GM12878 (cell line): ENCODE results near the gene TMC6. TPM values are rescaled to one million over a fixed set of nuclear protein-coding genes. Genes with fewer than 3 reads are reported as not detected.

Experiments
- ATAC-seq: fragments of 200-7000 bp; cut with Tn5 transposase; 3 replicates; pipeline ENCODE4 v1.9.1; 2020; ENCODE audit warnings: mild to moderate bottlenecking, moderate library complexity
- BruUV-seq: library from RNA; stranded (reverse); fragments of 400-500 nt; replicated peaks from 2 replicates; lab custom pipeline; 2021; lab: Mats Ljungman, UMichigan
- CTCF ChIA-PET: fragments of 300-600 bp; sonication (Branson Sonifier 250); formaldehyde crosslinking; extraction: SDS; loops from one replicate; lab custom pipeline; 2021; ENCODE audit warnings: inconsistent platforms; lab: Yijun Ruan, JAX
- POLR2A ChIA-PET: fragments of 350-600 bp; formaldehyde crosslinking; extraction: SDS; loops from one replicate; lab custom pipeline; 2021; ENCODE audit warnings: inconsistent platforms; lab: Charles Lee
- RAD21 ChIA-PET: fragments of 300-600 bp; sonication (Branson Sonifier 250); formaldehyde crosslinking; loops from one replicate; lab custom pipeline; 2023; ENCODE audit warnings: antibody characterized with exemption; ENCODE audit not compliant: unreplicated experiment; lab: Charles Lee
- SMC1A ChIA-PET: fragments of 300-600 bp; sonication (Branson Sonifier 250); formaldehyde crosslinking; loops from one replicate; lab custom pipeline; 2023; ENCODE audit not compliant: unreplicated experiment, uncharacterized antibody; lab: Charles Lee
- DNase-seq: peaks from one replicate; pipeline ENCODE4 v3.0.0-alpha.2; 2011; ENCODE audit warnings: low read depth, low spot score
- FAIRE-seq: peaks from 3 replicates; lab custom pipeline; 2011; peaks lifted over from hg19 to GRCh38; lab: Jason Lieb, UNC
- H2AFZ ChIP-seq: 2 replicates; pipeline ENCODE4 v1.6.0; 2011; ENCODE audit warnings: low read depth, low read length, control low read depth; ENCODE audit not compliant: control insufficient read depth
- H3K27ac ChIP-seq: 2 replicates; pipeline ENCODE4 v1.5.1; 2011; ENCODE audit warnings: control low read depth; ENCODE audit not compliant: control insufficient read depth, insufficient read depth
- H3K27me3 ChIP-seq, 2 experiments: replicated peaks in 1 of 2; 2 replicates each; pipeline versions ENCODE4 v1.6.0 to v1.6.1; 2011; ENCODE audit warnings: low read length in 1 of 2; ENCODE audit not compliant: control insufficient read depth in 2 of 2, insufficient read depth in 2 of 2
- H3K36me3 ChIP-seq, 2 experiments: 2 replicates each; pipeline ENCODE4 v1.5.1; 2011; ENCODE audit warnings: low read length in 1 of 2; ENCODE audit not compliant: control insufficient read depth in 2 of 2, insufficient read depth in 2 of 2
- H3K4me1 ChIP-seq: 2 replicates; pipeline ENCODE4 v1.6.1; 2011; ENCODE audit warnings: mild to moderate bottlenecking, low read length, moderate library complexity, mixed read lengths; ENCODE audit not compliant: control insufficient read depth, insufficient read depth
- H3K4me2 ChIP-seq: 2 replicates; pipeline ENCODE4 v1.6.0; 2011; ENCODE audit warnings: control low read depth; ENCODE audit not compliant: control insufficient read depth, insufficient read depth
- H3K4me3 ChIP-seq: fragments of 200-600 bp; sonication (generic); 2 replicates; pipeline ENCODE4 v1.5.1; 2016
- H3K79me2 ChIP-seq: 2 replicates; pipeline ENCODE4 v1.6.0; 2011; ENCODE audit warnings: low read length; ENCODE audit not compliant: control insufficient read depth, insufficient read depth
- H3K9ac ChIP-seq: 2 replicates; pipeline ENCODE4 v1.8.0; 2011; ENCODE audit warnings: low read length, control low read depth, mixed read lengths; ENCODE audit not compliant: control insufficient read depth, insufficient read depth
- H3K9me3 ChIP-seq: replicated peaks from 3 replicates; pipeline ENCODE4 v1.5.1; 2011; ENCODE audit warnings: mild to moderate bottlenecking, low read length; ENCODE audit not compliant: control insufficient read depth, insufficient read depth
- H4K20me1 ChIP-seq: 2 replicates; pipeline ENCODE4 v1.6.0; 2011; ENCODE audit not compliant: control insufficient read depth, insufficient read depth
- BACH1 ChIP-seq: fragments of 450-650 bp; IDR thresholded peaks from 2 replicates; pipeline ENCODE4 v1.6.1; 2017; ENCODE audit warnings: mild to moderate bottlenecking, borderline replicate concordance
- CHD1 ChIP-seq: IDR thresholded peaks from 2 replicates; pipeline ENCODE4 v1.6.1; 2012; ENCODE audit warnings: low read depth, low read length, improper control_type of control experiment
- EGR1 ChIP-seq, 2 experiments: IDR thresholded peaks; 1 replicate in 1 of 2; 2 replicates in 1 of 2; pipeline ENCODE4 v1.6.1; 2011 to 2012; ENCODE audit warnings: low read depth in 2 of 2, low read length in 2 of 2, borderline replicate concordance in 1 of 2, mild to moderate bottlenecking in 1 of 2, moderate library complexity in 1 of 2
- ESRRA ChIP-seq: IDR thresholded peaks from 2 replicates; pipeline ENCODE4 v1.6.1; 2012; ENCODE audit warnings: mild to moderate bottlenecking, low read length, improper control_type of control experiment
- FOS ChIP-seq: IDR thresholded peaks from 3 replicates; pipeline ENCODE4 v1.6.1; 2011; ENCODE audit warnings: borderline replicate concordance; ENCODE audit not compliant: insufficient read length; ENCODE audit errors: extremely low read depth
- MLLT1 ChIP-seq: fragments of 450-650 bp; IDR thresholded peaks from 2 replicates; pipeline ENCODE4 v1.6.1; 2016; ENCODE audit warnings: mild to moderate bottlenecking
- MYB ChIP-seq: fragments of 150-350 bp; IDR thresholded peaks from 2 replicates; pipeline ENCODE4 v1.6.1; 2014; ENCODE audit warnings: mild to moderate bottlenecking, low read depth, low read length, borderline replicate concordance
- NFYB ChIP-seq: IDR thresholded peaks from 2 replicates; pipeline ENCODE4 v1.6.1; 2011; ENCODE audit warnings: low read depth, mild to moderate bottlenecking, low read length, improper control_type of control experiment, moderate library complexity; ENCODE audit not compliant: insufficient read depth
- PBX3 ChIP-seq: IDR thresholded peaks from 2 replicates; pipeline ENCODE4 v1.6.1; 2011; ENCODE audit warnings: mild to moderate bottlenecking, low read depth, low read length, moderate library complexity; ENCODE audit not compliant: insufficient replicate concordance
- POLR2AphosphoS5 ChIP-seq: IDR thresholded peaks from 2 replicates; pipeline ENCODE4 v1.6.1; 2011; ENCODE audit warnings: mild to moderate bottlenecking, low read length, inconsistent platforms
- RELA ChIP-seq: fragments of 450-650 bp; IDR thresholded peaks from 2 replicates; pipeline ENCODE4 v1.8.0; 2014; ENCODE audit warnings: borderline replicate concordance; ENCODE audit not compliant: partially characterized antibody
- RUNX3 ChIP-seq: IDR thresholded peaks from 2 replicates; pipeline ENCODE4 v1.6.1; 2012; ENCODE audit warnings: low read length, inconsistent platforms
- SIX5 ChIP-seq: IDR thresholded peaks from 2 replicates; pipeline ENCODE4 v1.6.1; 2011; ENCODE audit warnings: mild to moderate bottlenecking, low read depth, low read length, moderate library complexity; ENCODE audit not compliant: severe bottlenecking
- SRF ChIP-seq, 2 experiments: IDR thresholded peaks; 2 replicates each; pipeline ENCODE4 v1.6.1; 2011; ENCODE audit warnings: low read depth in 2 of 2, low read length in 2 of 2, mild to moderate bottlenecking in 1 of 2, moderate library complexity in 1 of 2
- STAT1 ChIP-seq: fragments of 450-650 bp; conservative IDR thresholded peaks from 2 replicates; pipeline ENCODE4 v1.6.1; 2014; ENCODE audit warnings: antibody characterized with exemption, mild to moderate bottlenecking
- TCF3 ChIP-seq: IDR thresholded peaks from 2 replicates; pipeline ENCODE4 v1.6.1; 2012; ENCODE audit warnings: low read depth, mild to moderate bottlenecking, low read length, borderline replicate concordance; ENCODE audit not compliant: insufficient read depth
- TCF7 ChIP-seq: IDR thresholded peaks from 2 replicates; pipeline ENCODE4 v1.6.1; 2014; ENCODE audit warnings: antibody characterized with exemption, borderline replicate concordance
- ZNF207 ChIP-seq: fragments of 450-650 bp; IDR thresholded peaks from 2 replicates; pipeline ENCODE4 v1.6.1; 2014; ENCODE audit warnings: antibody characterized with exemption, mild to moderate bottlenecking, borderline replicate concordance
- WGBS: methylation state at CpG from one replicate; pipeline ENCODE4 v1.1.6; 2016; ENCODE audit warnings: low lambda C conversion rate; ENCODE audit not compliant: insufficient replicate concordance, insufficient coverage; ENCODE audit errors: missing lambda C conversion rate; 5-methylcytosine and 5-hydroxymethylcytosine counted together
- in situ Hi-C: fragments of 300-500 bp; cut with MboI; formaldehyde crosslinking; loops from 9 replicates; pipeline ENCODE4 v1.14.3; 2018; ENCODE audit warnings: mixed read lengths
- intact Hi-C: fragments of 100-400 bp; cut with micrococcal nuclease; formaldehyde crosslinking; loops from one replicate; pipeline ENCODE4 v1.14.2; 2022; ENCODE audit not compliant: unreplicated experiment
- polyA plus RNA-seq, 11 experiments: library from polyadenylated mRNA; depleted of rRNA in 4 of 11; unstranded in 6 of 11; stranded (reverse) in 5 of 11; fragments of >200 nt; fragmentation: Nextera tagmentation in 4 of 11; fragmentation: Illumina TruSeq in 1 of 11; extraction: Ambion mirVana in 4 of 11; extraction: Trizol in 1 of 11; gene quantifications; 1 replicate in 1 of 11; 2 replicates in 10 of 11; pipeline versions ENCODE4 v1.2.1 to v1.2.3, GENCODE V29; 2011 to 2016; ENCODE audit warnings: inconsistent platforms in 2 of 11, missing spikeins in 2 of 11, low read depth in 1 of 11
- total RNA-seq, 4 experiments: library from RNA; depleted of rRNA in 3 of 4; stranded (reverse); fragments of >200 nt in 3 of 4; fragmentation: Illumina TruSeq in 1 of 4; extraction: Trizol in 1 of 4; gene quantifications; 2 replicates each; pipeline versions ENCODE4 v1.2.1 to v1.2.3, GENCODE V29; 2013 to 2021
- TF ChIP-seq, protein P1 (sequence below): fragments of 450-650 bp; IDR thresholded peaks from 2 replicates; pipeline ENCODE4 v1.6.1; 2017; ENCODE audit warnings: borderline replicate concordance

The TMC6 gene
- total and polyA plus RNA-seq, 10 of the 15 experiments (the other 5 are each of a cell fraction or from before 2014, with no cell fraction given), result 1.9 to 232 (median 60.6) TPM

GRCh38 chr17:78088529-78088928, 40.0 kb downstream of the TMC6 start:
- ChIA-PET RAD21 (interaction anchor here (0.7 to 1.2 kb wide), 3 partner anchors 68 to 167 kb away, joined by 3 to 4 read pairs (median 3); no protein-coding TSS in a partner anchor), POLR2A (interaction anchor here (0.6 kb wide), 2 partner anchors 31 to 309 kb away, joined by 5 to 6 read pairs; no protein-coding TSS in a partner anchor), SMC1A (interaction anchor here (0.6 to 9.6 kb wide), 4 partner anchors 47 to 163 kb away, joined by 4 to 94 read pairs (median 8); no protein-coding TSS in a partner anchor), CTCF (interaction anchor here (0.8 to 3.8 kb wide), 4 partner anchors 18 to 162 kb away, joined by 3 to 28 read pairs (median 7); no protein-coding TSS in a partner anchor)
- no peak overlapping the region for H3K9ac ChIP-seq
- no peak for FAIRE-seq
- DNase-seq, result no peak
- no peak for ATAC-seq
- H3K9me3 ChIP-seq, result no peaks in the 10 kb centered on the region
- TF ChIP-seq MYB, result no peak
- no peak for TF ChIP-seq EGR1 (IDR thresholded peaks at IDR 0.05; ENCODE audit: borderline replicate concordance in 1 of 2, low read depth in 2 of 2, low read length in 2 of 2)
- TF ChIP-seq PBX3, result no peak
- TF ChIP-seq MLLT1, result no peak
- no peak for TF ChIP-seq POLR2AphosphoS5
- TF ChIP-seq ESRRA, result no peak
- no peak for TF ChIP-seq FOS
- no peak for TF ChIP-seq SIX5
- no peak for TF ChIP-seq CHD1
- no peak for TF ChIP-seq NFYB
- no peak for TF ChIP-seq ZNF207
- TF ChIP-seq TCF3, result no peak
- no peak for TF ChIP-seq STAT1
- no peak for TF ChIP-seq RELA
- no peak for TF ChIP-seq SRF (IDR thresholded peaks at IDR 0.05; ENCODE audit: low read depth in 2 of 2, low read length in 2 of 2)
- no peak for TF ChIP-seq BACH1
- TF ChIP-seq, protein P1, sequence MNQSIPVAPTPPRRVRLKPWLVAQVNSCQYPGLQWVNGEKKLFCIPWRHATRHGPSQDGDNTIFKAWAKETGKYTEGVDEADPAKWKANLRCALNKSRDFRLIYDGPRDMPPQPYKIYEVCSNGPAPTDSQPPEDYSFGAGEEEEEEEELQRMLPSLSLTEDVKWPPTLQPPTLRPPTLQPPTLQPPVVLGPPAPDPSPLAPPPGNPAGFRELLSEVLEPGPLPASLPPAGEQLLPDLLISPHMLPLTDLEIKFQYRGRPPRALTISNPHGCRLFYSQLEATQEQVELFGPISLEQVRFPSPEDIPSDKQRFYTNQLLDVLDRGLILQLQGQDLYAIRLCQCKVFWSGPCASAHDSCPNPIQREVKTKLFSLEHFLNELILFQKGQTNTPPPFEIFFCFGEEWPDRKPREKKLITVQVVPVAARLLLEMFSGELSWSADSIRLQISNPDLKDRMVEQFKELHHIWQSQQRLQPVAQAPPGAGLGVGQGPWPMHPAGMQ, result no peak
- no peak for TF ChIP-seq TCF7
- no peak for TF ChIP-seq RUNX3
- BruUV-seq, result no TSS peak
- WGBS, result 50% methylated on average over 1 of the region's 1 CpG
- no peaks in the 10 kb centered on the region for H3K4me1 ChIP-seq
- H3K27ac ChIP-seq, result no peak overlapping the region
- H3K27me3 ChIP-seq, result no peaks in the 10 kb centered on the region
- in situ Hi-C loops (no loop called here), intact Hi-C loops (loop anchor here (5.0 to 10.0 kb wide), 2 partner anchors 71 to 336 kb away; no protein-coding TSS in a partner anchor)
- H4K20me1 ChIP-seq, result no peaks in the 10 kb centered on the region
- H3K4me2 ChIP-seq, result no peak overlapping the region
- H3K4me3 ChIP-seq, result no peak overlapping the region
- H3K36me3 ChIP-seq, result peaks cover 2 to 8% of the 10 kb centered on the region in 2 experiments; a peak in 3 of 4 replicates
- H2AFZ ChIP-seq, result no peak overlapping the region
- no peaks in the 10 kb centered on the region for H3K79me2 ChIP-seq
